Cardiac muscle cell (in vitro differentiated cells and primary cell): ENCODE data around the gene TRPC4AP. TPM values are rescaled to one million over a fixed set of nuclear protein-coding genes. Genes with fewer than 3 reads are reported as not detected.

ENCODE experiments used
- DNase-seq, 2 donors: peaks; one replicate each; pipeline versions ENCODE4 v3.0.0 to v3.0.0-alpha.2; 2010 to 2017; ENCODE audit warnings: low read depth in 1 of 2, low spot score in 1 of 2
- H3K27ac ChIP-seq: fragments of 200-600 bp; sonication (generic); 2 replicates; pipeline ENCODE4 v1.5.1; 2016
- H3K27me3 ChIP-seq: fragments of 200-600 bp; sonication (generic); 2 replicates; pipeline ENCODE4 v1.6.0; 2016; ENCODE audit warnings: control low read depth
- H3K36me3 ChIP-seq: fragments of 200-600 bp; sonication (generic); 2 replicates; pipeline ENCODE4 v1.5.1; 2016; ENCODE audit warnings: control low read depth
- H3K4me1 ChIP-seq: fragments of 200-600 bp; sonication (generic); 2 replicates; pipeline ENCODE4 v1.8.1; 2017; ENCODE audit warnings: low read depth, mild to moderate bottlenecking, mixed run types
- H3K4me3 ChIP-seq: fragments of 200-600 bp; sonication (generic); 2 replicates; pipeline ENCODE4 v1.5.1; 2016; ENCODE audit warnings: mild to moderate bottlenecking
- H3K9me3 ChIP-seq: fragments of 200-600 bp; sonication (generic); 2 replicates; pipeline ENCODE4 v1.5.1; 2017; ENCODE audit warnings: low read depth, mild to moderate bottlenecking, control low read depth
- CTCF ChIP-seq: IDR thresholded peaks from 2 replicates; pipeline ENCODE4 v1.5.1; 2012; ENCODE audit warnings: low read depth, mild to moderate bottlenecking, low read length
- polyA plus RNA-seq: library from polyadenylated mRNA; unstranded; fragments of >200 nt; fragmentation: Nextera tagmentation; extraction: Ambion mirVana; gene quantifications from 2 replicates; pipeline ENCODE4 v1.2.1, GENCODE V29; 2016
- total RNA-seq: library from RNA; depleted of rRNA; stranded (reverse); fragments of >200 nt; gene quantifications from 2 replicates; pipeline ENCODE4 v1.2.3, GENCODE V29; 2016

The TRPC4AP gene
- total and polyA plus RNA-seq, 2 experiments from 2014 or later, result 120 to 123 TPM

- Histone ChIP-seq H3K27me3 (no peaks in the 10 kb centered on the region), H3K36me3 (peaks cover 64% of the 10 kb centered on the region), H3K27ac (no peak overlapping the region), H3K4me1 (no peaks in the 10 kb centered on the region), H3K4me3 (no peak overlapping the region), H3K9me3 (no peaks in the 10 kb centered on the region)
- no peak for TF ChIP-seq CTCF
- DNase-seq, result no peak
Measured at GRCh38 chr20:34993941-34994508, 98.6 kb downstream of the TRPC4AP start.

DNA sequence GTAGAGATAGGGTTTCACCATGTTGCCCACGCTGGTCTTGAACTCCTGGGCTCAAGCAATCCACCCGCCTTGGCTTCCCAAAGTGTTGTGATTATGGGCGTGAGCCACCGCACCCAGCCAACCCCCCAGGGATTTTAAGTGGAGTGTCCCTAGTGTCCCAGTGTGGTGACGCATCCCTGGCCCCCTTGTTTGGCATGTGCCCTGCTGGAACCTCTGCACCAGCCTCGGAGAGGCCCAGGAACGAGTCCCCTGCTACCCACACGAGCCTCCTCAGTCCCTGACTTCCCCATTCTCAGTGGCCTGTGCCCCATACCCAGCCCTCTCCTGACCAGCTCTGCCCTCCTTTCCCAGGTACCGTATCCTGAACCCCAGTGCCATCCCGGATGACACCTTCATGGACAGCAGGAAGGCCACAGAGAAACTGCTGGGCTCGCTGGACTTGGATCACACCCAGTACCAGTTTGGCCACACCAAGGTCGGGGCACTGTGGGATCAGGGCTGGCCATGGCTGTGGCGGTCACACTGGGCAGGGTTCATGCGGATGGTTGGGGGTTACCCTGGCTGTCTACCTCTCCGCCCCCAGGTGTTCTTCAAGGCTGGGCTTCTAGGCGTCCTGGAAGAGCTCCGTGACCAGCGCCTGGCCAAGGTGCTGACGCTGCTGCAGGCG, 99.7 kb downstream of the TRPC4AP start:
- DNase-seq, result no peak
- Histone ChIP-seq H3K4me3 (no peak overlapping the region), H3K27me3 (no peaks in the 10 kb centered on the region), H3K27ac (no peak overlapping the region), H3K9me3 (no peaks in the 10 kb centered on the region), H3K4me1 (no peaks in the 10 kb centered on the region), H3K36me3 (peaks cover 55% of the 10 kb centered on the region)
- no peak for TF ChIP-seq CTCF

- no peaks in the 10 kb centered on the region for H3K27me3 ChIP-seq
- DNase-seq, result no peak
- no peak overlapping the region for H3K27ac ChIP-seq
- TF ChIP-seq CTCF, result no peak
- no peaks in the 10 kb centered on the region for H3K9me3 ChIP-seq
- H3K4me1 ChIP-seq, result no peaks in the 10 kb centered on the region
- peaks cover 38% of the 10 kb centered on the region for H3K36me3 ChIP-seq
- H3K4me3 ChIP-seq, result no peak overlapping the region
Measured at GRCh38 chr20:34990661-34991214, 101.9 kb downstream of the TRPC4AP start.

GRCh38 chr20:34990231-34990630, 102.4 kb downstream of the TRPC4AP start:
- Histone ChIP-seq H3K27me3 (no peaks in the 10 kb centered on the region), H3K27ac (no peak overlapping the region), H3K36me3 (peaks cover 33% of the 10 kb centered on the region), H3K4me3 (no peak overlapping the region), H3K4me1 (no peaks in the 10 kb centered on the region), H3K9me3 (no peaks in the 10 kb centered on the region)
- no peak for TF ChIP-seq CTCF
- no peak for DNase-seq

DNA sequence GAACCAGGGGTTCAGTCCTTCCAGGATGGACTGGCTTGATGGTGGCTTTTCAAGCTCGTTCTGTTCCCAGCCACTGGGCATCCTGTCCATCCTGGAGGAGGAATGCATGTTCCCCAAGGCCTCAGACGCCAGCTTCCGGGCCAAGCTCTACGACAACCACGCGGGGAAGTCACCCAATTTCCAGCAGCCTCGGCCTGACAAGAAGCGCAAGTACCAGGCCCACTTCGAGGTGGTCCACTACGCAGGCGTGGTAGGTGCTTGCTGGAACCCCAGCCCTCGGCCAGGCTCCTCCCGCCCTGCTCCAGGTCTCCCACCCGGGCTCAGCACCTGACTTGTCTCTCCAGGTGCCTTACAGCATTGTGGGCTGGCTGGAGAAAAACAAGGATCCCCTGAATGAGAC, 102.9 kb downstream of the TRPC4AP start:
- H3K36me3 ChIP-seq, result peaks cover 28% of the 10 kb centered on the region
- H3K4me1 ChIP-seq, result no peaks in the 10 kb centered on the region
- no peaks in the 10 kb centered on the region for H3K27me3 ChIP-seq
- no peak overlapping the region for H3K27ac ChIP-seq
- H3K9me3 ChIP-seq, result no peaks in the 10 kb centered on the region
- no peak for DNase-seq
- TF ChIP-seq CTCF, result no peak
- no peak overlapping the region for H3K4me3 ChIP-seq
